Measurements from ENCODE around the gene CRYBB1. TPM values are rescaled to one million over a fixed set of nuclear protein-coding genes. Genes with fewer than 3 reads are reported as not detected.

CRYBB1 gene
- total and polyA plus RNA-seq, 2 of the 13 experiments (the other 11 are each of a cell fraction or from before 2014, with no cell fraction given), result not detected

- no peak for TF ChIP-seq THRA (CRISPR knock-in tag; IDR thresholded peaks at IDR 0.05; ENCODE audit: borderline replicate concordance)
- peak; percentile 44; the same call in 1 of the 2 replicates for TF ChIP-seq ADNP (CRISPR knock-in tag; IDR thresholded peaks at IDR 0.05)
- 0 out of 2 replicates have a peak, but pooled peaks have one; percentile 21 for TF ChIP-seq ZNF160 (CRISPR knock-in tag; IDR thresholded peaks at IDR 0.05)
- TF ChIP-seq ZBTB7A (CRISPR knock-in tag; IDR thresholded peaks at IDR 0.05), result no peak
- TF ChIP-seq PHF5A (CRISPR knock-in tag; IDR thresholded peaks at IDR 0.05; ENCODE audit: low read depth, unreplicated experiment), result no peak
- TF ChIP-seq SAP130 (CRISPR knock-in tag; IDR thresholded peaks at IDR 0.05; ENCODE audit: low read depth), result peak; percentile 36; the same call in 1 of the 2 replicates
- TF ChIP-seq CREB1 (IDR thresholded peaks at IDR 0.05), result peak; percentile 19; the same call in 1 of the 2 replicates
- no peak for TF ChIP-seq CREB1 (CRISPR knock-in tag; IDR thresholded peaks at IDR 0.05)
- TF ChIP-seq SALL1 (CRISPR knock-in tag; IDR thresholded peaks at IDR 0.05), result 0 out of 2 replicates have a peak, but pooled peaks have one; percentile 8
Observed at GRCh38 chr22:26589845-26590736, 27.7 kb downstream of the CRYBB1 start, which contains the start of gene TPST2 (continued).

- in situ Hi-C loops (cut with HindIII; ENCODE audit: extremely low pct_ligation_motif_present, low pct_unique_long_range_greater_than_20kb), result no loop called here
- FAIRE-seq (no peak), DNase-seq (ENCODE audit: low spot score) (no peak), ATAC-seq (peak; percentile 83)
- WGBS (ENCODE audit: low lambda C conversion rate), result 0% methylated on average over 8 of the region's 44 CpGs
- H3K79me2 ChIP-seq (ENCODE audit: insufficient read depth, low read length), result peaks cover 10% of the 10 kb centered on the region
- POLR2A ChIA-PET, result no interaction called here
- no peaks in the 10 kb centered on the region for H3K36me3 ChIP-seq (replicated peaks in 1 of 2; ENCODE audit: control insufficient read depth in 1 of 2, insufficient read depth in 2 of 2, low read length in 2 of 2)
- H2AFZ ChIP-seq (ENCODE audit: low read length), result no peak overlapping the region
- no peaks in the 10 kb centered on the region for H3K9me3 ChIP-seq (ENCODE audit: low read length)
- H3K9ac ChIP-seq (ENCODE audit: insufficient read depth, low read depth, low read length), result peak overlapping the region; percentile 73
- intact Hi-C loops (cut with micrococcal nuclease; ENCODE audit: unreplicated experiment), result no loop called here
- H3K27ac ChIP-seq (ENCODE audit: extremely low read length, insufficient read depth, low read length), result peak overlapping the region; percentile 67
- BruUV-seq (replicated peaks), result no TSS peak
- no peaks in the 10 kb centered on the region; a peak in 1 of 5 replicates for H3K27me3 ChIP-seq (ENCODE audit: control insufficient read depth in 1 of 2, insufficient read depth in 2 of 2, low read length in 2 of 2)
- peaks cover 33% of the 10 kb centered on the region for H3K4me1 ChIP-seq (ENCODE audit: insufficient read depth, low read length)
- peak overlapping the region; percentile 90 for H3K4me2 ChIP-seq (ENCODE audit: low read depth, low read length)
- H3K4me3 ChIP-seq (replicated peaks in 1 of 3; ENCODE audit: insufficient read depth in 1 of 3, low read depth in 2 of 3, low read length in 3 of 3), result peak overlapping the region; percentile 83 to 99 (median 87)
- H4K20me1 ChIP-seq (ENCODE audit: insufficient read depth, low read length), result no peaks in the 10 kb centered on the region
- CTCF ChIA-PET (ENCODE audit: low intra/inter-chr PET ratio, low total read pairs), result no interaction called here
- TF ChIP-seq ZNF674 (CRISPR knock-in tag; IDR thresholded peaks at IDR 0.05; ENCODE audit: low read depth) (no peak), ZNF557 (CRISPR knock-in tag; IDR thresholded peaks at IDR 0.05) (no peak), MTF1 (CRISPR knock-in tag; IDR thresholded peaks at IDR 0.05) (no peak), ZNF740 (CRISPR knock-in tag; IDR thresholded peaks at IDR 0.05) (no peak), ZNF747 (CRISPR knock-in tag; IDR thresholded peaks at IDR 0.05; ENCODE audit: borderline replicate concordance) (no peak), ZNF296 (CRISPR knock-in tag; conservative IDR thresholded peaks at IDR 0.05) (no peak), MXD3 (CRISPR knock-in tag; IDR thresholded peaks at IDR 0.05) (0 out of 2 replicates have a peak, but pooled peaks have one; percentile 15), ZNF33A (CRISPR knock-in tag; IDR thresholded peaks at IDR 0.05; ENCODE audit: borderline replicate concordance) (no peak), GATA4 (IDR thresholded peaks at IDR 0.05; ENCODE audit: borderline replicate concordance, low read depth) (no peak)
Observed at GRCh38 chr22:26589367-26589844, 28.4 kb downstream of the CRYBB1 start.
